GM21786 (cell line): ENCODE data around the gene SLC2A14.
A peak's percentile ranks its signal among the peaks of the same experiment; 100 is the strongest.
"Not testable (repeated sequence)": the region's sequence is repeated elsewhere in the genome, so short reads cannot be mapped to it uniquely, and the experiment has no call there.

ENCODE experiments used
- ATAC-seq: cut with Tn5 transposase; IDR thresholded peaks from one replicate; pipeline ENCODE4 v1.9.1; 2021; ENCODE audit not compliant: unreplicated experiment

The SLC2A14 gene

GRCh38 chr12:7870335-7870734 is 2.4 kb downstream of the SLC2A14 start:
- ATAC-seq, result no peak

GRCh38 chr12:7869137-7869536 is 3.6 kb downstream of the SLC2A14 start:
- no peak for ATAC-seq

- no peak for ATAC-seq
These were observed 4.3 kb downstream of the SLC2A14 start for GRCh38 chr12:7868391-7868790.

- ATAC-seq, result no peak
These were observed 8.0 kb downstream of the SLC2A14 start for GRCh38 chr12:7864601-7865150.

GRCh38 chr12:7862814-7863348 is 9.8 kb downstream of the SLC2A14 start:
- not testable (repeated sequence) for ATAC-seq

GRCh38 chr12:7862301-7862700 is 10.4 kb downstream of the SLC2A14 start:
- not testable (repeated sequence) for ATAC-seq

GRCh38 chr12:7859552-7859951 is 13.2 kb downstream of the SLC2A14 start:
- ATAC-seq, result no peak

- no peak for ATAC-seq
These were observed 14.7 kb downstream of the SLC2A14 start for GRCh38 chr12:7857971-7858370.

- ATAC-seq, result no peak
These were observed 16.2 kb downstream of the SLC2A14 start for GRCh38 chr12:7856516-7856915.

GRCh38 chr12:7853557-7853956 is 19.2 kb downstream of the SLC2A14 start:
- no peak for ATAC-seq

GRCh38 chr12:7851622-7852081 is 21.1 kb downstream of the SLC2A14 start:
- ATAC-seq, result not testable (repeated sequence)

GRCh38 chr12:7850099-7850498 is 22.6 kb downstream of the SLC2A14 start:
- not testable (repeated sequence) for ATAC-seq

GRCh38 chr12:7848098-7848422 is 24.7 kb downstream of the SLC2A14 start:
- not testable (repeated sequence) for ATAC-seq

- peak; percentile 78 for ATAC-seq
These were observed 25.3 kb downstream of the SLC2A14 start for GRCh38 chr12:7847226-7848097.

GRCh38 chr12:7844116-7844515 is 28.6 kb downstream of the SLC2A14 start:
- no peak for ATAC-seq

GRCh38 chr12:7843583-7843982 is 29.1 kb downstream of the SLC2A14 start:
- ATAC-seq, result not testable (repeated sequence)

GRCh38 chr12:7843149-7843548 is 29.6 kb downstream of the SLC2A14 start:
- ATAC-seq, result not testable (repeated sequence)

GRCh38 chr12:7842444-7842843 is 30.3 kb downstream of the SLC2A14 start:
- ATAC-seq, result not testable (repeated sequence)

- ATAC-seq, result not testable (repeated sequence)
These were observed 32.9 kb downstream of the SLC2A14 start for GRCh38 chr12:7839848-7840247.

- not testable (repeated sequence) for ATAC-seq
These were observed 33.5 kb downstream of the SLC2A14 start for GRCh38 chr12:7839226-7839625.

GRCh38 chr12:7837366-7837765 is 35.3 kb downstream of the SLC2A14 start:
- ATAC-seq, result no peak

GRCh38 chr12:7835766-7836165 is 36.9 kb downstream of the SLC2A14 start:
- ATAC-seq, result no peak
